K562 (cell line): Measurements from ENCODE around the gene TRAPPC4. TPM values are rescaled to one million over a fixed set of nuclear protein-coding genes. Genes with fewer than 3 reads are reported as not detected.

Experiments
- BCOR ChIP-seq: fragments of 450-650 bp; IDR thresholded peaks from 2 replicates; pipeline ENCODE4 v1.6.1; 2016
- CBFB ChIP-seq: sonication (generic); formaldehyde crosslinking; IDR thresholded peaks from 2 replicates; pipeline ENCODE4 v1.4.0; 2020; ENCODE audit warnings: mild to moderate bottlenecking, missing genetic modification reagents
- CEBPB ChIP-seq: fragments of 450-650 bp; IDR thresholded peaks from 2 replicates; pipeline ENCODE4 v1.6.1; 2016; ENCODE audit warnings: missing genetic modification characterization, missing compliant biosample characterization
- DPF2 ChIP-seq: fragments of 450-650 bp; IDR thresholded peaks from 2 replicates; pipeline ENCODE4 v1.6.1; 2016
- FUS ChIP-seq: fragments of 200-400 bp; formaldehyde crosslinking; optimal IDR thresholded peaks from 2 replicates; pipeline ENCODE3; 2017; ENCODE audit warnings: low read depth, low read length
- GTF2E2 ChIP-seq: fragments of 200-800 bp; sonication (Bioruptor generic); IDR thresholded peaks from 2 replicates; pipeline ENCODE4 v1.6.1; 2016; ENCODE audit warnings: missing genetic modification characterization, missing compliant biosample characterization
- HDAC3 ChIP-seq: fragments of 450-650 bp; IDR thresholded peaks from 2 replicates; pipeline ENCODE4 v1.6.1; 2018; ENCODE audit warnings: borderline replicate concordance, mild to moderate bottlenecking, moderate library complexity; ENCODE audit not compliant: partially characterized antibody
- HDAC8 ChIP-seq: fragments of 450-650 bp; IDR thresholded peaks from 2 replicates; pipeline ENCODE4 v1.6.1; 2016; ENCODE audit warnings: mild to moderate bottlenecking, missing genetic modification characterization, moderate library complexity, missing compliant biosample characterization
- HNRNPK ChIP-seq: fragments of 200-400 bp; formaldehyde crosslinking; IDR thresholded peaks from one replicate; pipeline ENCODE4 v1.6.1; 2018; ENCODE audit warnings: mild to moderate bottlenecking, low read depth, low read length; ENCODE audit not compliant: poor library complexity, severe bottlenecking
- KLF10 ChIP-seq: fragments of 250-450 bp; sonication (Bioruptor Pico); IDR thresholded peaks from 2 replicates; pipeline ENCODE4 v1.6.1; 2021; ENCODE audit warnings: matching md5 sums
- MBD2 ChIP-seq: sonication (generic); IDR thresholded peaks from 2 replicates; pipeline ENCODE4 v1.6.1; 2016; ENCODE audit warnings: low read depth, borderline replicate concordance
- MECOM ChIP-seq: fragments of 250-450 bp; sonication (Bioruptor Pico); IDR thresholded peaks from 2 replicates; pipeline ENCODE4 v1.8.0; 2022; ENCODE audit warnings: inconsistent platforms
- MTA3 ChIP-seq: fragments of 450-650 bp; formaldehyde crosslinking; IDR thresholded peaks from 2 replicates; pipeline ENCODE4 v1.6.1; 2017; ENCODE audit warnings: mild to moderate bottlenecking, borderline replicate concordance
- NCOA4 ChIP-seq: fragments of 450-650 bp; IDR thresholded peaks from 2 replicates; pipeline ENCODE4 v1.6.1; 2018; ENCODE audit warnings: mild to moderate bottlenecking; ENCODE audit not compliant: partially characterized antibody
- NR3C1 ChIP-seq: sonication (generic); formaldehyde crosslinking; IDR thresholded peaks from 2 replicates; pipeline ENCODE4 v1.8.1; 2022; ENCODE audit warnings: missing genetic modification reagents
- RBM39 ChIP-seq: fragments of 200-400 bp; formaldehyde crosslinking; optimal IDR thresholded peaks from 2 replicates; pipeline ENCODE3; 2018; ENCODE audit warnings: low read depth, low read length
- RFX1 ChIP-seq: fragments of 450-650 bp; IDR thresholded peaks from 2 replicates; pipeline ENCODE4 v1.6.1; 2016; ENCODE audit warnings: mild to moderate bottlenecking, moderate library complexity
- RFX7 ChIP-seq: fragments of 250-450 bp; sonication (Bioruptor Pico); IDR thresholded peaks from 2 replicates; pipeline ENCODE4 v1.5.1; 2021; ENCODE audit warnings: mild to moderate bottlenecking
- SETDB1 ChIP-seq: IDR thresholded peaks from one replicate; pipeline ENCODE4 v1.6.1; 2012; ENCODE audit warnings: low read length, control low read depth, inconsistent platforms
- SMARCA5 ChIP-seq: fragments of 450-650 bp; IDR thresholded peaks from 2 replicates; pipeline ENCODE4 v1.6.1; 2016
- TBP ChIP-seq: optimal IDR thresholded peaks from 2 replicates; pipeline ENCODE3; 2011; ENCODE audit warnings: low read depth, low read length, improper control_type of control experiment
- TCF3 ChIP-seq: sonication (generic); formaldehyde crosslinking; IDR thresholded peaks from 2 replicates; pipeline ENCODE4 v1.4.0; 2020; ENCODE audit warnings: mild to moderate bottlenecking, missing genetic modification reagents
- TCF7L2 ChIP-seq: fragments of 150-350 bp; IDR thresholded peaks from 2 replicates; pipeline ENCODE4 v1.6.1; 2016; ENCODE audit warnings: low read depth, mild to moderate bottlenecking, low read length, moderate library complexity
- THRAP3 ChIP-seq: fragments of 450-650 bp; IDR thresholded peaks from 2 replicates; pipeline ENCODE4 v1.6.1; 2016; ENCODE audit warnings: mild to moderate bottlenecking, inconsistent platforms, borderline replicate concordance
- USF2 ChIP-seq: sonication (generic); formaldehyde crosslinking; IDR thresholded peaks from 2 replicates; pipeline ENCODE4 v1.5.0; 2020; ENCODE audit warnings: missing genetic modification reagents
- ZNF561 ChIP-seq: fragments of 450-650 bp; formaldehyde crosslinking; conservative IDR thresholded peaks from 2 replicates; pipeline ENCODE4 v1.4.0; 2020; ENCODE audit warnings: mild to moderate bottlenecking, moderate library complexity
- ZNF639 ChIP-seq, 2 experiments: fragments of 200-800 bp in 1 of 2; sonication (Bioruptor generic) in 1 of 2; sonication (generic) in 1 of 2; formaldehyde crosslinking in 1 of 2; IDR thresholded peaks in 1 of 2; conservative IDR thresholded peaks in 1 of 2; 2 replicates each; pipeline versions ENCODE4 v1.5.0 to v1.6.1; 2016 to 2020; ENCODE audit warnings: missing compliant biosample characterization in 1 of 2, missing genetic modification characterization in 1 of 2, missing genetic modification reagents in 1 of 2
- ZNF778 ChIP-seq: fragments of 450-650 bp; formaldehyde crosslinking; IDR thresholded peaks from 2 replicates; pipeline ENCODE4 v1.4.0; 2020; ENCODE audit warnings: mild to moderate bottlenecking, moderate library complexity
- polyA plus RNA-seq, 8 experiments: library from polyadenylated mRNA; depleted of rRNA in 4 of 8; stranded (reverse) in 5 of 8; unstranded in 3 of 8; fragments of >200 nt; fragmentation: Nextera tagmentation in 2 of 8; fragmentation: Illumina TruSeq in 1 of 8; extraction: Ambion mirVana in 2 of 8; extraction: Trizol in 1 of 8; gene quantifications; 2 replicates each; pipeline versions ENCODE4 v1.2.1 to v1.2.3, GENCODE V29; 2011 to 2014; ENCODE audit warnings: inconsistent platforms in 1 of 8, missing spikeins in 1 of 8
- total RNA-seq, 7 experiments: library from RNA; depleted of rRNA in 6 of 7; stranded (reverse); fragments of >200 nt in 6 of 7; fragmentation: Illumina TruSeq in 2 of 7; extraction: Trizol in 2 of 7; gene quantifications; 2 replicates each; pipeline versions ENCODE4 v1.2.1 to v1.2.3, GENCODE V29; 2011 to 2021; ENCODE audit warnings: low replicate concordance in 1 of 7
- TF ChIP-seq, protein P1 (sequence below): fragments of 200-800 bp; sonication (Bioruptor generic); IDR thresholded peaks from 2 replicates; pipeline ENCODE4 v1.6.1; 2017; ENCODE audit warnings: missing genetic modification characterization, missing compliant biosample characterization

Gene TRAPPC4
- total and polyA plus RNA-seq, 9 of the 15 experiments (the other 6 are each of a cell fraction or from before 2014, with no cell fraction given) = 121 to 524 (median 142) TPM

GRCh38 chr11:118980191-118980881 lies 38.2 kb upstream of the TRAPPC4 start (continued):
- TF ChIP-seq, protein P1, sequence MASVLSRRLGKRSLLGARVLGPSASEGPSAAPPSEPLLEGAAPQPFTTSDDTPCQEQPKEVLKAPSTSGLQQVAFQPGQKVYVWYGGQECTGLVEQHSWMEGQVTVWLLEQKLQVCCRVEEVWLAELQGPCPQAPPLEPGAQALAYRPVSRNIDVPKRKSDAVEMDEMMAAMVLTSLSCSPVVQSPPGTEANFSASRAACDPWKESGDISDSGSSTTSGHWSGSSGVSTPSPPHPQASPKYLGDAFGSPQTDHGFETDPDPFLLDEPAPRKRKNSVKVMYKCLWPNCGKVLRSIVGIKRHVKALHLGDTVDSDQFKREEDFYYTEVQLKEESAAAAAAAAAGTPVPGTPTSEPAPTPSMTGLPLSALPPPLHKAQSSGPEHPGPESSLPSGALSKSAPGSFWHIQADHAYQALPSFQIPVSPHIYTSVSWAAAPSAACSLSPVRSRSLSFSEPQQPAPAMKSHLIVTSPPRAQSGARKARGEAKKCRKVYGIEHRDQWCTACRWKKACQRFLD (CRISPR knock-in tag) = peak; percentile 79; the same call in 1 of the 2 replicates
- TF ChIP-seq RFX7 (CRISPR knock-in tag) (no peak), TCF7L2 (no peak), SMARCA5 (no peak), ZNF561 (CRISPR knock-in tag) (no peak), HDAC3 (no peak), CEBPB (tag) (no peak), MBD2 (0 out of 2 replicates have a peak, but pooled peaks have one; percentile 29), GTF2E2 (tag) (no peak), SETDB1 (no peak), NR3C1 (CRISPR knock-in tag) (no peak), RBM39 (no peak), MTA3 (no peak), TBP (peak; percentile 56), MECOM (CRISPR knock-in tag) (peak; percentile 30; the same call in 1 of the 2 replicates), CBFB (peak; percentile 87), HNRNPK (no peak), NCOA4 (no peak), HDAC8 (tag) (no peak), TCF3 (no peak; the same call in 1 of the 2 replicates), DPF2 (peak; percentile 80), ZNF639 (CRISPR knock-in tag; conservative IDR thresholded peaks at IDR 0.05 in 1 of 2, IDR thresholded peaks at IDR 0.05 in 1 of 2) (0 out of 4 replicates have a peak, but pooled peaks of 1 of the 2 experiments have one; percentile 33), ZNF778 (CRISPR knock-in tag) (no peak), THRAP3 (no peak), BCOR (peak; percentile 55; the same call in 1 of the 2 replicates), RFX1 (no peak), FUS (no peak), KLF10 (no peak), USF2 (CRISPR knock-in tag) (peak; percentile 56; the same call in 1 of the 2 replicates)
